Testis (tissue), 2 donors: Measurements from ENCODE around the gene TCP11L1.

Experiments used
- POLR2A ChIP-seq: fragments of 450-650 bp; IDR thresholded peaks from one replicate; pipeline ENCODE4 v1.6.1; 2017; ENCODE audit warnings: antibody characterized with exemption, mild to moderate bottlenecking, moderate library complexity
- TF ChIP-seq, protein P1 (sequence below), 3 experiments: fragments of 450-650 bp in 2 of 3; fragments of 200-600 bp in 1 of 3; sonication (generic) in 1 of 3; IDR thresholded peaks; one replicate each; pipeline ENCODE4 v1.5.1; 2016 to 2019; ENCODE audit warnings: antibody characterized with exemption in 3 of 3, mild to moderate bottlenecking in 2 of 3, moderate library complexity in 1 of 3

DNA sequence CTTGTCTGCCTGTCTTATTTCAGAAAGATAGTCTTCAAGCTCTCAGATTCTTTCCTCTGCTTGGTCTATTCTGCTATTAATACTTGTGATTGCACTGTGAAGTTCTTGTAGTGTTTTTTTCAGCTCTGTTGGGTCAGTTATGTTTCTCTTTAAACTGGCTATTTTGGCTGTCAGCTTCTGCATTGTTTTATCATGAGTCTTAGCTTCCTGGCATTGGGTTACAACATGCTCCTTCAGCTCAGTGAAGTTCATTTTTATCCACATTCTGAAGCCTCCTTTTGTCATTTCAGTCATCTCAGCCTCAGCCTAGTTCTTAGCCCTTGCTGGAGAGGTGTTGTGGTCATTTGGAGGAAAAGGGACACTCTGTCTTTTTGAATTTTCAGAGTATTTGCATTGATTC lies 39.2 kb upstream of the TCP11L1 start:
- TF ChIP-seq, protein P1, sequence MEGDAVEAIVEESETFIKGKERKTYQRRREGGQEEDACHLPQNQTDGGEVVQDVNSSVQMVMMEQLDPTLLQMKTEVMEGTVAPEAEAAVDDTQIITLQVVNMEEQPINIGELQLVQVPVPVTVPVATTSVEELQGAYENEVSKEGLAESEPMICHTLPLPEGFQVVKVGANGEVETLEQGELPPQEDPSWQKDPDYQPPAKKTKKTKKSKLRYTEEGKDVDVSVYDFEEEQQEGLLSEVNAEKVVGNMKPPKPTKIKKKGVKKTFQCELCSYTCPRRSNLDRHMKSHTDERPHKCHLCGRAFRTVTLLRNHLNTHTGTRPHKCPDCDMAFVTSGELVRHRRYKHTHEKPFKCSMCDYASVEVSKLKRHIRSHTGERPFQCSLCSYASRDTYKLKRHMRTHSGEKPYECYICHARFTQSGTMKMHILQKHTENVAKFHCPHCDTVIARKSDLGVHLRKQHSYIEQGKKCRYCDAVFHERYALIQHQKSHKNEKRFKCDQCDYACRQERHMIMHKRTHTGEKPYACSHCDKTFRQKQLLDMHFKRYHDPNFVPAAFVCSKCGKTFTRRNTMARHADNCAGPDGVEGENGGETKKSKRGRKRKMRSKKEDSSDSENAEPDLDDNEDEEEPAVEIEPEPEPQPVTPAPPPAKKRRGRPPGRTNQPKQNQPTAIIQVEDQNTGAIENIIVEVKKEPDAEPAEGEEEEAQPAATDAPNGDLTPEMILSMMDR (IDR thresholded peaks at IDR 0.05), result no peak
- TF ChIP-seq POLR2A, result no peak
